Endodermal cell (in vitro differentiated cells): ENCODE results near the gene EPHA4. TPM values are rescaled to one million over a fixed set of nuclear protein-coding genes. Genes with fewer than 3 reads are reported as not detected.

Experiments used
- DNase-seq: peaks from one replicate; pipeline ENCODE4 v3.0.0-alpha.2; 2017
- H3K27ac ChIP-seq: 2 replicates; pipeline ENCODE4 v1.5.1; 2013; ENCODE audit warnings: mild to moderate bottlenecking, low read depth, low read length, moderate library complexity
- H3K27me3 ChIP-seq: 2 replicates; pipeline ENCODE4 v1.6.1; 2013; ENCODE audit warnings: mild to moderate bottlenecking, low read length, moderate library complexity; ENCODE audit not compliant: insufficient read depth, control insufficient read depth, poor library complexity, severe bottlenecking
- H3K36me3 ChIP-seq: 2 replicates; pipeline ENCODE4 v1.7.0; 2013; ENCODE audit warnings: mild to moderate bottlenecking, low read length, moderate library complexity; ENCODE audit not compliant: control insufficient read depth, insufficient read depth
- H3K4me1 ChIP-seq: one replicate; pipeline ENCODE4 v1.7.0; 2013; ENCODE audit warnings: low read length; ENCODE audit not compliant: control insufficient read depth, insufficient read depth
- H3K4me3 ChIP-seq: 2 replicates; pipeline ENCODE4 v1.5.1; 2013; ENCODE audit warnings: mild to moderate bottlenecking, low read length, moderate library complexity
- H3K9ac ChIP-seq: 2 replicates; pipeline ENCODE4 v1.6.1; 2013; ENCODE audit warnings: mild to moderate bottlenecking, low read length, moderate library complexity; ENCODE audit not compliant: poor library complexity, severe bottlenecking; ENCODE audit errors: extremely low read depth
- H3K9me3 ChIP-seq: 2 replicates; pipeline ENCODE4 v1.6.1; 2013; ENCODE audit warnings: mild to moderate bottlenecking, low read length, moderate library complexity; ENCODE audit not compliant: control insufficient read depth
- H3K27ac Mint-ChIP-seq: 2 replicates; pipeline ENCODE4 v1.8.0; 2020; ENCODE audit warnings: mixed read lengths
- H3K27me3 Mint-ChIP-seq: 2 replicates; pipeline ENCODE4 v1.8.0; 2021; ENCODE audit warnings: mild to moderate bottlenecking, mixed read lengths; ENCODE audit not compliant: insufficient read depth
- H3K36me3 Mint-ChIP-seq: 2 replicates; pipeline ENCODE4 v1.8.0; 2020; ENCODE audit warnings: low read depth, mixed read lengths
- H3K4me1 Mint-ChIP-seq: 2 replicates; pipeline ENCODE4 v1.8.0; 2020; ENCODE audit warnings: mixed read lengths
- H3K4me3 Mint-ChIP-seq: 2 replicates; pipeline ENCODE4 v1.8.0; 2020; ENCODE audit warnings: mild to moderate bottlenecking, moderate library complexity, mixed read lengths
- H3K9me3 Mint-ChIP-seq: 2 replicates; pipeline ENCODE4 v1.8.0; 2020; ENCODE audit warnings: mild to moderate bottlenecking, mixed read lengths
- CTCF ChIP-seq: fragments of 200-600 bp; sonication (generic); conservative IDR thresholded peaks from 2 replicates; pipeline ENCODE4 v1.5.0; 2021; ENCODE audit warnings: antibody characterized with exemption, mild to moderate bottlenecking
- WGBS, 2 experiments: methylation state at CpG; one replicate each; pipeline versions ENCODE4 v1.1.5 to v1.1.7; 2013; ENCODE audit warnings: missing lambda C conversion rate in 2 of 2, mixed read lengths in 1 of 2; ENCODE audit not compliant: insufficient coverage in 1 of 2, insufficient read length in 1 of 2; 5-methylcytosine and 5-hydroxymethylcytosine counted together
- total RNA-seq, 2 donors: library from RNA; stranded (reverse); fragmentation: NEBNext Ultra II Directional in 1 of 2; extraction: Animal tissue kit (Norgen Biotek cat#: 25700) in 1 of 2; gene quantifications; 2 replicates in 1 of 2; 3 replicates in 1 of 2; pipeline ENCODE4 v1.2.1, GENCODE V29; 2021

The EPHA4 gene
- total RNA-seq, 2 donors from 2014 or later, result 74.1 to 87.3 TPM

- Histone ChIP-seq H3K4me3 (peak overlapping the region; percentile 97), H3K9ac (no peak overlapping the region), H3K27ac (no peak overlapping the region), H3K36me3 (peaks cover 23% of the 10 kb centered on the region), H3K4me1 (peaks cover 6% of the 10 kb centered on the region), H3K27me3 (no peaks in the 10 kb centered on the region), H3K9me3 (no peaks in the 10 kb centered on the region)
- WGBS, 2 experiments, result 88 to 100% methylated on average over 2 to 3 of the region's 3 CpGs
- Mint-ChIP-seq H3K36me3 (peaks cover 17% of the 10 kb centered on the region), H3K9me3 (no peaks in the 10 kb centered on the region), H3K27ac (no peak overlapping the region), H3K27me3 (peaks cover 22% of the 10 kb centered on the region), H3K4me3 (peak overlapping the region; percentile 79), H3K4me1 (peaks cover 57% of the 10 kb centered on the region)
- no peak for TF ChIP-seq CTCF
- no peak for DNase-seq
These were observed 3.8 kb downstream of the EPHA4 start for GRCh38 chr2:221568299-221568698.

- 100% methylated on average over 1 of the region's 1 CpG; no CpG with 5 or more reads in 1 of the 2 experiments for WGBS, 2 experiments
- no peaks in the 10 kb centered on the region for H3K27me3 ChIP-seq
- H3K9ac ChIP-seq, result no peak overlapping the region
- H3K4me3 ChIP-seq, result peak overlapping the region; percentile 97
- Mint-ChIP-seq H3K27ac (no peak overlapping the region), H3K27me3 (peaks cover 22% of the 10 kb centered on the region), H3K9me3 (no peaks in the 10 kb centered on the region), H3K4me3 (no peak overlapping the region), H3K4me1 (peaks cover 61% of the 10 kb centered on the region), H3K36me3 (peaks cover 20% of the 10 kb centered on the region)
- H3K36me3 ChIP-seq, result peaks cover 27% of the 10 kb centered on the region
- no peak for TF ChIP-seq CTCF
- peaks cover 6% of the 10 kb centered on the region for H3K4me1 ChIP-seq
- DNase-seq, result no peak
- no peaks in the 10 kb centered on the region for H3K9me3 ChIP-seq
- no peak overlapping the region for H3K27ac ChIP-seq
These were observed 4.3 kb downstream of the EPHA4 start for GRCh38 chr2:221567809-221568208.

- WGBS, 2 experiments, result 62 to 85% methylated on average over 2 to 3 of the region's 3 CpGs
These were observed 4.8 kb downstream of the EPHA4 start for GRCh38 chr2:221567231-221567760.

More at GRCh38 chr2:221567231-221567760, 4.8 kb downstream of the EPHA4 start:
- H3K27me3 Mint-ChIP-seq, result peaks cover 22% of the 10 kb centered on the region
- no peak overlapping the region for H3K27ac Mint-ChIP-seq
- peaks cover 20% of the 10 kb centered on the region for H3K36me3 Mint-ChIP-seq
- no peaks in the 10 kb centered on the region for H3K9me3 Mint-ChIP-seq
- H3K36me3 ChIP-seq, result peaks cover 32% of the 10 kb centered on the region
- peak overlapping the region; percentile 97 for H3K4me3 ChIP-seq
- H3K27me3 ChIP-seq, result no peaks in the 10 kb centered on the region
- no peak for DNase-seq
- H3K27ac ChIP-seq, result no peak overlapping the region
- TF ChIP-seq CTCF, result no peak
- H3K9ac ChIP-seq, result no peak overlapping the region
- no peak overlapping the region for H3K4me3 Mint-ChIP-seq
- no peaks in the 10 kb centered on the region for H3K9me3 ChIP-seq
- peaks cover 65% of the 10 kb centered on the region for H3K4me1 Mint-ChIP-seq
- peaks cover 6% of the 10 kb centered on the region for H3K4me1 ChIP-seq
